Fibroblast of skin of right biceps (primary cell): ENCODE results near the gene MAN1A1.
"Not testable (repeated sequence)": the region's sequence is repeated elsewhere in the genome, so short reads cannot be mapped to it uniquely, and the experiment has no call there.

ENCODE experiments used
- DNase-seq: peaks from one replicate; pipeline ENCODE4 v3.0.0-alpha.2; 2013

MAN1A1 gene

DNA sequence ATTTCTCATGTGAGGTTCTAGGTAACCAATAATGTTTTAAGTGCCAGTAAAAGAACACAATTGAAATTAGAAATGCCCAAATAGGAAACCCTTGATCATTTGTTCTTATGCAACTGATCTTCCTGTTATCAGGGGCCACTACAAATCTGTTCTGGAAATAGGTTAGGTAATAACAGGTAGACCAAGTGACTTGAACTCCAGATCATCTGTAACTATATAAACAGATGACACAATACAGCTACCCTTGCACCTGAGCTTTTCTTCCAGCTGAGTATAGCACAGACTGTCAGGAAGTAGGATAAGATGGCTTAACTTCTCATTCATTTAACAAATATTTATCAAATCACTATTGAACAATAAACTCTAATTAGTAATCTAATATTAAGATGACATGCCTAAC, 52.5 kb downstream of the MAN1A1 start:
- DNase-seq: no peak

DNA sequence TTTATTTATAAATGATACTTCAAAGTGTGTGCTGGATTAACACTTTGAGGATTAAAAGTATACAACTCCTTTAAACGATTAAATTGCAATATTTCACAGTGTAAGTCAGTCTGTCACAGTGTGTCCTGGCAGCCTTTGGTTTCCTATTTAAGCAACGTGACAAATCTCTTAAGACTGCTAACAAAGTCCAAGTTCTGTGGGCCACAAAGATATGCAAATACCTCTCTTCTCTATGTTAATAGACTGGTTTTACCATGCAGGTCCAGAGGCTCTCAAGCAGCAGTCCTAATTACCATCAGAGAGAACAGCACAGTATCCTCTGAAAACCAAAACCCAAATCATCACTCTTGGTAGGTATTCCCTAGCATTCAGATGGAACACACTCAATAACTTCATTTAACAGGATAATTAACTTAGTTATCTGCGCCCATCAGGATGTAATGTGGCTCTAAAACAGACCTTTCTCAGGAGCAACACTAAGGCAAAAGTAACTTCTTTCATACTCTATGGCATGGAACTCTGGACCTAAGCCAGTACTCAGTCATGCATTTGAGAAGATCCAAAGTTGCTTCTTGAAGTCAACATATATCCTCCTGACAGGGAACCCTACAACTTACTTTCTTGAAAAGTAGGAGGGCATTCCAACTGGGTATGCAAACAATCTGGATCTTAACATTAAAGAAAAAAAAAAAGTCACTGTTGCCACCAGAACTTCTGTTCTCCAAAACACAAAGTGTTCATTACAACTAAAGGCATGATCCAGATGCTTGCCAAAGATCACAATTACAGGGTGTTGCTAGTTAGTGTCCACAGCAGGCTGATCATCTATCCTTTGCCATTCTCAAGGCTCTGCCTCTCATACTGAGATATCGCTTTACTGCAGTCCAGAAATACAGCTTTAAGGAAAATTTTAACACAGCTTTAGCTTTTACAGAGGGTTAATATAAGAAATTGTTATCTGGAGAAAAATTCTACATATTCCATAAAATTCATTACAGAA, 53.2 kb downstream of the MAN1A1 start:
- peak; percentile 15 for DNase-seq

DNA sequence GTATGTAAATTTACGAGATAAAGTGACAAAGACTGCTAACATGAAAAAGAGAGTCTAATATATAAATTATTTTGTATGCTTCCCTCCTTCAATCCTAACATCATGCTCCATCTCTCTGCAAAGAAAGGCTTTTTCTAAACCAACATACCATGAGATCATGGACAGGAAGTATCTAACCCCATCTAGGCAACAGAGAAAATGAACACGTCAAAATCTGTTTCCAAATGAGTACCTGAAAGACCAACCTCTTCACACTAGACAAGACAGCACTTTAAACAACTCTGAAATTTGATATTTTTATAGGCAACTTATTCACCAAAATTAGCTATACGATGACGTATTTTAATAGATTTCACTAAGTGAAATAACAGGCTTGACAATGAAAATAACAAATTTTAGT, 54.6 kb downstream of the MAN1A1 start:
- DNase-seq: no peak

DNA sequence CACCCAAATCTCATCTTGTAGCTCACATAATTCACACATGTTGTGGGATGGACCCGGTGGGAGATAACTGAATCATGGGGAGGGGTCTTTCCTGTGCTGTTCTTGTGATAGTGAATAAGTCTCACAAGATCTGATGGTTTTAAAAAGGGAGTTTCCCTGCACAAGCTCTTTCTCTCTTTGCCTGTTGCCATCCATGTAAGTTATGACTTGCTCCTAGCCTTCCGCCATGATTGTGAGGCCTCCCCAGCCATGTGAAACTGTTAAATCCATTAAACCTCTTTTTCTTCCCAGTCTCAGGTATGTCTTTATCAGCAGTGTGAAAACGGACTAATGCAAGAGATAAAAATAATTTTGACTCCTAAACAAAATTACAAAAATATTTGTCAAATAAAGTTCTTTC, 58.5 kb downstream of the MAN1A1 start:
- not testable (repeated sequence) for DNase-seq

DNA sequence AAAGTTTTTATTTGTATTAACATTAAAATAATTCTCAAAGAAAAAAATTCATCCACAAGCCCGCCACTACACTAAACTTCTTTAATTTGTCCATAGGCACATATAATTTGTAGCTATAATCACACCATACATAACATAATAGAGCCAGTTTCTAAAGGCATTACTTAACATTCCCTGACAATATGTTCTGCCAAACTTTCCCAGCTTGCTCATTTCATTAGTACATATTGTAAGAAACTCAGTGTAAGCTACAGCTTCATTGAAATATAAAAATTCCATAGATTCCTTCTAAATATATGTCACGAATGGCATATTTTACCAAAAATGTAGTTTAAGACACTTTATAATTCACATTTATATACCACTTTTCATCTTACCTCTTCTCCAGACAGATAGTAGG, 59.3 kb downstream of the MAN1A1 start:
- peak; percentile 23 for DNase-seq

DNA sequence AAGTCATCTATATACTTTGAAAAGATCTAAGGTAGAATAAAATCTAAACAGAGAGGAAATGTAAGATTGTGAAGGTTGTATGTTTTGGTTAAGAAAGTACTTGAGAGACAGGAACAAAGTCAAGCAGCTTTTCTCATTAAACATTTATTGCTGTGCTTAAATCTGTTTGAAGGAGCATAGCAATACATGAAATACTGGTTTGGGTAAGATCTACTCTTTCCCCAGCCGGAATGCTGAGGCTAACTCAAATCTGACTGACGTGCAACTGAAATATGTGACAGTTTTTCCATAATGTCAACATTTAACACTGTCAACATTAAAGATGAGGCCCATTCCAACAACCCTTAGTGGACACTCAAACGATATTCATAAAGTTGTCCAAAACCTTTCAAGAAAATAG, 59.9 kb downstream of the MAN1A1 start:
- no peak for DNase-seq

DNA sequence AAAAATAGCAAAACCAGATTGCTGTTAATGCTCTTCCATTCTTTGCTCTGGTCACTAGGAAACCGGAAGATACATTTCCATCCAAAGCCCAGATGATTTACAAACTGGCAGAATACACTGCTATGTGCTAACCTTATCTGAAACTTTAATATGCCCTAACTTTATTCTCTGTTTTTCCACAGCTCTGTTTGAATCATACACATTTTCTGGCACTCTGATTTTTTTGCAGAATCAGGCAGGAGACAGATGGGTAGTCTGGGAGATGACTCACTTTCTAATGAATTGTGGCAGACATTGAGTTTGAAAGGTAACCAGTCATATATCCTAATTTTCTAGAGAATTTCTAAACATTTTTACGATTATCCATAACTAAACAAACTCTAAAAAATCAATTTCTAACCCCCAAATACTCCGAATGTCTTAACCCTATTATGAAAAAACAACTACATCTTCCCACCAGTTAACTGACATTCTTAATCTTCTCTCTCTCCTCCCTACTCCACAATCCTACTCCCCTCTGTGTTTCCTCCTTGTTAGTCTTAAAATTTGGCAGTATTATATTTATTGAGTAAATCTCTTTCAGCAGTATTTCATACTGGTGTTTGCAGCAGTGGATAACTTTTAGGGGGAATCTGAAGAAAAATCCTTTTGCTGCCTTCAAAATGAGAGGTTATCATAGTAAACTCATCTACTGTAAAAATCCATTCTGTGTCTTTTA, 63.5 kb downstream of the MAN1A1 start:
- peak; percentile 55 for DNase-seq

DNA sequence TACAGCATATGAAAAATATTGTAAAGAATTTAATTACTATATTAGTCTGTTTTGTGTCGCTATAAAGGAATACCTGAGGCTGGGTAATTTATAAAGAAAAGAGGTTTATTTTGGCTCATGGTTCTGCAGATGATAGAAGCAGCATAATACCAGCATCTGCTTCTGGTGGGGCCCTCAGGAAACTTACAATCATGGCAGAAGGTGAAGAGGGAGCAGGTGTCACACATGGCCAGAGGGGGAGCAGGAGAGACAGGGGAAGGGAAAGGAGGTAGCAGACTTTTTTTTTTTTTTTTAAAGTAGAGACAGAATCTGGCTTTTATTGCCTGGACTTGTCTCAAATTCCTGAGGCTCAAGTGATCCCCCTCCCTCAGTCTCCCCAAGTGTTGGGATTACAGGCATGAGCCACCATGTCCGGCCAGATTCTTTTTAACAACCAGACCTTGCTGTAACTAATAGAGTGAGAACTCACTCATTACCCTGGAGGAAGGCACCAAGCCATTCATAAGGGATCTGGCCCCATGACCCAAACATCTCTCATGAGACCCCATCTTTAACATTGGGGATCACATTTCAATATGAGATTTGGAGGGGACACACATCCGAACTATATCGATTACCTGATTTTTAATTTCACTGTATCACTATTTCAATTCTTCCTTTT, 64.6 kb downstream of the MAN1A1 start:
- DNase-seq: no peak

DNA sequence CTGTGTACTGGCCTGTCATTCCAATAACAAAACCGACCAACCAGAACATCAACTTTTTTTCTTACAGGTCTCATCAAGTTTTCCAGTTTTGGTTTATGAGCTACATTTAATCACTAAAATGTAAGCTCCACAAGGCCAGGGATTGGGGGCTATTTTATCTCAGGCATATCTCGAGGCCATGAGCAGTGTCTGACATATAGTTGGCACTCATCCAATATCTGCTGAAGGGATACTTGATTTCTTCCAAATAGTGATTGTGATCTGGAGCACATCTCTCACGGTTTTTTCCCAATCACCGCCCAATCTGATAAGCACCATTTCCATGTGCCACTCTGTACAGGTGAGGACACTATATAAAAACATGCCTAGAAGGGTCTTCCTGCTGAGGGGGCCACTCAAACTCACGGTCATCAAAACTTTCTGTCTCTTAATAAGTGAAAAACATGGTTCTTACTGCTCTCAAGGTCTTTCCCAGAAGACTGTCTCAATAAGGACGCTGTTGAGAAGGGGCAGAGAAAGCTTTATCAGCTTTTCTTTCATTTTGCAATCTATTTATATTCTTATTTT, 65.5 kb downstream of the MAN1A1 start:
- DNase-seq: no peak

DNA sequence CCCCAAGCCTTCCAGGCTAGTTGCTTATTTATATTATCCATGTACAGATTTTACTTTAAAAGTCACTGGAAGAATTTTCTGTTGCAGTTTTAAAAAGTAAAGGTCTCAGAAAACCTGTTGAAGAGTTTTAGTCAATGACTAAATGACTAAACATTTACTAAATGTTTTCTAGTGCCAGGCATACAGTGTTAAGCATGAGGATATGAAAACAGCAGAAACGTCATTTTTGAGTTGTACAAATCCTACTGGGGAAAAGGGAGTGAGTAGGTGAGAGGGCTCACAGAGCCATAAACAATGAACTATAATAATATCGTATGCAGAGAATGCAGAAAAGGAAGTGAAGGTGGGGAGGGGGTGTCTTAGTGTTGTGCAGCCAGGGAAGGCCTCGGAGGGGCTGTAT, 66.3 kb downstream of the MAN1A1 start:
- DNase-seq: no peak

DNA sequence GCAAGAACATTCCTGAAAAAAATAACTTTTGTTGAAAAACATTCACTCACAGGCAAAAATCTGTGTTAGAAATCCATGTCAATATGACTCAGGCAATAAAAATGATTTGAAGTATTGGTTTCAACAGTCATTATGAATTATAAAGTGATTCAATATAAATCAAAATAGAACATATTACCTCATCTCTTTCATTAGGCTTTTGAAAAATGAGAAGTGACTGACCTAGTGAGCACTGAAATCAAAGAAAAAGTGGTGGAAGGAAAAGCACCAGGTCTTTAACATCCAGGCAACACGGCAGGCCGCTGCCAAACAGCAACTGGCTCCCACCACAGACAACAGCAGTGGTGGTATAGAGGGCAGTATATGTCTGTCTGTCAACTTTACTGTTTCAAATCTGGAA, 68.9 kb downstream of the MAN1A1 start:
- DNase-seq: peak; percentile 63

DNA sequence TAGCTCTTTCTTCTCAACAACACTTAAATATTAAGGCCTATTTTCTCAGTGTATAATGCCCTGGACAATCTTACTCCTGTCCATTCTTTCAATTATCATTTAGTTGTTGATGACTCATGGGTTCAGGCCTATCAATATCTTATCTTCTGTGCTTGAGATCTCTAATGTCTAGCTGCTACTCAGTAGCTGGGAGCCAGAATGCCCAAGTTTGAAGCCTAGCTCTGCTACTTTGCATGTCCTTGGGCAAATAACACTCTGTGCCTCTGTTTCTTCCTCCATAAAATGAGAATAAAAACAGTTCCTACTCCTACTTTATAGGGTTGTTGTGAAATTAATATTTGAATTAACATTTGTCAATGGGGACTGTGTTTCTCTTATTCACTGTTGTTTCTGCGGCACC, 69.5 kb downstream of the MAN1A1 start:
- DNase-seq: no peak

DNA sequence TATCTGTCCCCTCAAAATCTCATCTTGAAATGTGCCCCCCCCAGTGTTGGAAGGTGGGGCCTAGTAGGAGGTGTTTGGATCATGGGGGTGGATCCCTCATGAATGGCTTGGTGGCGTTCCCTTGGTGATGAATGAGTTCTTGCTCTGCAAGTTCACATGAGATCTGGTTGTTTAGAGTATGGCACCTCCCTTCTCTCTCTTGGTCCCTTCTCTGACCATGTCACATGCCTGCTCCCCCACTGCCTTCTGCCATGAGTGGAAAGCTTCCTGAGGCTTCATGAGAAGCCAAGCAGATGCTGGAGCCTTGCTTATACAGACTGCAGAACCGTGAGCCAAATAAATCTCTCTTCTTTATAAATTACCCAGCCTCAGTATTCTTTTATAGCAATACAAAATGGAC, 70.9 kb downstream of the MAN1A1 start:
- no peak for DNase-seq

DNA sequence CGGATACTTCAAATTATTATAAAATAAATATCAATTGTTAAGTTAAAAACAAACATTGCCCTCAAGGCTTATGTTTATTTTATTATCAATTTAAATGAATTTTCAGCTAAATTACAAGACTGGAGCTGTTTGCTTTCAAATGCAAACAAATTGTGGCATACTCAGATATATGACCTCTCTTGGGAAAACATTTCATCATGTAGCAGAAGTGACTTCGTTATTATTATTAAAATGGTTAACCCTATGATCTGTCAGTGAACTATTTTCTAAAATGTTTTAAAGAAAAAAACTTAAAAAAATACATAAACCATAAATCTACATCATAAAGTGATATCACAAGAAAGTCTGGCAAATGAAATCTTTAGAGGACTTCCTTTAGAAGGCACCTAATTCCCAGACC, 72.5 kb downstream of the MAN1A1 start:
- no peak for DNase-seq

DNA sequence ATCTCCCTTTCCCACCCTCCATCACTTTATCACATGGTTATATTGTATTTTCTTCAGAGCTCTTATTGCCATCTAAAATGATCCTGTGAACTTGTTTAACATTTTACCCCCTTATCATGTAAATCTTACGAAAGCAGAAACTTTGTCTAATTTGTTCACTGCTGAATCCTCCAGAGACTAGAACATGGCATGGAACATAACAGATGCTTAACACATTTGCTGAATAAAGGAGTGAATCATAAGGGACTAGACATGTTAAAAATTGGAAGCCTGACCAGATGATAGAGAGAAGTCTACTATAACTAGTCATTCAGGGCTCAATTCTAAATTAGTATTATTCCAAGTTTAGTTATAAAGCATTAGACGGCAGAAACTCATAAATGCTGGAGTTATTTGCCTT, 73.3 kb downstream of the MAN1A1 start:
- peak; percentile 47 for DNase-seq

DNA sequence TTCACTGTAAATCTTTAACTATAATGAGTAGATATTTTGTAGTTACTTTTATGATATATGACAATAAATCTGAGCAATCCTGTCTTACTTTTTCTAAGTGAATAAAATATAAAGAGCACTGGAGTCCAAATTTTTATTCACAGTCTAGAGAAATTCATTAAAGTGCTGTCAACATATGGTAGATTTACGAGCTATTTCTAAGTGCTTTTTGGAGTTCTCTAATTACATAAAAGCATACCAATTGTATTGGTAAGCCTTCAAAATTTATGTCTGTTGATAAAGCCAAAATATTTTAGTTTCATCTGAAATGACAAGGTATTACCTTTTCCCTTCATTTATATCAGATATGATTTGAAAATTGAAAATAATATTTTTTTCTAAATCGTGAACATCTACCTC, 75.4 kb downstream of the MAN1A1 start:
- peak; percentile 31 for DNase-seq

DNA sequence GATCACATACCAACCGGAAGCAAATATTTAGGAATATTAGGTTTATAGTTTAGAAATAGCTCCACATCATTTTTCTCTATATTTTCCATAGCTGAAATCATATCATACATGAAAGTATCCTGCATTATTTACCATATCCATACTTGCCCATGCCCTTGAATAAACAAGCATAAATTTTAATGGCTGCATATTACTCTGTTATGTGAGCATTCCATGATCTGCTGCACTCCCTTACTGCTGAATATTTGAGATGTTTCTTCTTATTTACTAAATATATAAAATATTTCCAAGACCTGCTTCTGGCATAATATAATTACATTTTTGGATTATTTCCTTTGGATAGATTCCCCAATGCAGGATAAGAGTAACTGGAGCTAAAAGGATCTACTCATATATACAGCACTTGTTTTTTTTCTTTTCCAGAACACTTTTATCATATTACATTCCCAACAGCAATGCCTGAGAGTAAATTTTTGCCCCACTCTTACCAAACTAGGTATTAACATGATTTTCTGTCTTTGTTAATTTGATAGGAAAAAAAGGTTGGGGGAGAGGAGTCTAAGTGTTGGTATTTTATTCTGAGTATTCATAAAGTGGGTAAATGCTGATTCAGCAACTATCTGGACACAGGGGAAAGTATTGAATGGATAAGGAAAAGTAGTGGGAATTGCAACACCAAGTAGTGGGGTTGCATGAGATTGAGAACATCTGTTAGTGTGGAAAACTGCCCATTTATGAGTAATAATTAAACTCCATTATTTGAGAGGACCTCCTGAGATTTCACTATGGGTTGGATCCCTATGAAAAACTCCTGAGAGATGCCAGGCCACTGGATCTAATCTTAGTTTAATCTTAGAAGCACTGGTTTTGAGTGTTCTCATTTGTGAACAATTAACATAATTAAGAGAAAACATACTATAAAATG, 76.0 kb downstream of the MAN1A1 start:
- DNase-seq: peak; percentile 77

DNA sequence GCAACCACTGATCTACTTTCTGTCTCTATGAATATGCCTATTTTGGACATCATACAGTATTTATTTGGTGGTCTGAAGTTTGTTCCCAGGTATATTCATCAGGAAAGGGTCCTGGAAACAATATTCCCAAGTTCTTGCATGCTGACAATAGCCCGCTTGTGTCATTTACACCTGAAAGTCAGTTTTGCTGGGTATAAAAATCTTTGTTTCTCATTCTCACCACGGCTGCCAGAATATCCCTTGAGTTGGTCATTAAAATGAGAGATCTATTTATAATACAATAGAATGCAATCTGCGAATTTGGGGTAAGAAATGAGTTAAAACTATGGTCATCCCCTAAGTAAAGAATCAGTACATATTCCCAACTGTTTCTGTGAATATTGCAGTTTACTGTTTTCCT, 79.0 kb downstream of the MAN1A1 start:
- no peak for DNase-seq

DNA sequence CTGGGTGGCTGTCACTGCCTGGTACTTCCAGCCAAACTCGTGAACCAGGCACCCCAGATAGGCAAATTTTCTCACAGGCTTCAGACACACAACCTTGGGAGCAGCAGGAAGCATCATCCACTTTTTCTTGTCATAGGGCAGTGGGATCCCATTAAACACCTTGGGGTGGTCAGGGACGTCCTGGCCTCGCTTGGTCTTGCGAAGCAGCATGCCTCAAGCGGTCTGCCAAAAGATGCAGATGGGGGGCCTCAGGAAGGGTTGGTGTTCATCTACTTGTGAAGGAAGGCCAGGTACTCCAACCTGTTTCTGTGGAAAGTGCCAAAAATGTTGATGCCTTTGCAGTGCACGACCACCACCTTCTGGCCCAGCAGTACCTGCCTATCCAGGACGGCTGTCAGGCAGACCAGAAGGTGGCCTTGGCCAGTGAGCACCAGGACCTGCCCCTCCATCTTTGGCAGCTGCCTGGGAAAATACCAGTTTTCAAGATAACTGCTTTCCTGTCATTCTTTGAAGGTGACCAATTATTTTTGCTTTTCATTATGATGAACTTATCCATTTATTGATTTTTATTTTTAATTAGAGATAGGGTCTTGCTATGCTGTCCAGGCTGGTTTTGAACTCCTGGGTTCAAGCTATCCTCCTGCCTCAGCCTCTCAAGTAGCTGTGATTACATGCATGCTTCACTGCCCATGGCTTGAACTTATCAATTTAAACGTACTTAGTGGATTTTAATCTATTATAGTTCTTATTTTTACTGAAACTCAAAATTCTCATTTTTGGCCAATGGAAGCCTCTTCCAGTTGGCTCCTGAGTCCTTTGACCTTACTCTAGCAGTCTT, 80.1 kb downstream of the MAN1A1 start:
- DNase-seq: no peak

DNA sequence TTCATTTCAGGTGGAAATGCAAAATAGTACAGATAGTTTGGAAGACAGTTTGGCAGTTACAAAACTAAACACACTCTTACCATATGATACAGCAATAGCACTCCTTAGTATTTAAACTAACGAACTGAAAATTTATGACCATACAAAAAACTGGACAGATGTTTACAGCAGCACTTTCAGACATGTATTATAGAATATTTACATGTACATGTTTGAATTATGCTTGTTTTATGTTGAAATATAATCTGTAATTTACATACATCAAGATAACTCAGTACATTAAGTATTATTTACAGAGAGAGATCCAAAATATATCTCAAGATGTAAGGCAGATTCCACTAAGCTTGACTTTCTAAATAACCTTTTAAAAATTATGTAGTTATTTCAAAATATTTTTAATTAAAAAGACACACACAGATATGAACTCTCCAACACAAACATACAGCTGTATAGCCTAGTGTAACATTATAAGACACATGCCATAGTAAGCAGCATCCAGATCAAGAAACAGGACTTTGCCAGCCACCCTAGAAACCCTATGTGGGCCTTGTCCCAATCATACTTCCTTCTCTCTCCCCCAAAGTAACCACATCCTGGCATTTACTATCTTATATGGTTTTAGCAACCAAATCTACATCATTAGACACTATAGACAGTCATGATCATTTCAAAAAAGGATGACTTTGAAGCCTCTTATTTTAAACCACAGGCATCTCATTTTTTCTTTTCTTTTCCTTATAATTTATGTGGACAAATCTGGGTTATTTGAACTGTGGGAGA, 82.2 kb downstream of the MAN1A1 start:
- DNase-seq: no peak
